GM21447 (cell line): ENCODE measurements around the gene EHD2.

Experiments used
- ATAC-seq: cut with Tn5 transposase; IDR thresholded peaks from one replicate; pipeline ENCODE4 v1.9.1; 2021; ENCODE audit not compliant: unreplicated experiment

Gene EHD2

DNA sequence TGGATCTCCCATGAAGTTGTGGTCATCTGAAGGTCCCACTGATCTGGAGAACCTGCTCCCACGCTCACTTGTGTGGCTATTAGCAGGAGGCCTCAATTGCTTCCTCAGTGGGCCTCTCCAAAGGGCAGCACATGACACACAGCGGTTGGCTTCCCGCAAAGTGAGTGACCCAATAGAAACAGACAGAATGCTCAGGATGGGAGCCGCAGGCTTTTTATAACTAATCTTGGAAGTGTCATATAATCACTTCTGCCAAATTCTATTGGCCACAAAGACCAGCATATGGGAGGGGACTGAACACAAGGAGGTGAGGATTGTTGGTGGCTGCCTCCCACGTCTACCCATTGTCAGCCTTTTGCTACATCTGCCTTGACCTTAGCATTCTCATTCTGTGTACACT, 22.1 kb upstream of the EHD2 start:
- ATAC-seq, result no peak

DNA sequence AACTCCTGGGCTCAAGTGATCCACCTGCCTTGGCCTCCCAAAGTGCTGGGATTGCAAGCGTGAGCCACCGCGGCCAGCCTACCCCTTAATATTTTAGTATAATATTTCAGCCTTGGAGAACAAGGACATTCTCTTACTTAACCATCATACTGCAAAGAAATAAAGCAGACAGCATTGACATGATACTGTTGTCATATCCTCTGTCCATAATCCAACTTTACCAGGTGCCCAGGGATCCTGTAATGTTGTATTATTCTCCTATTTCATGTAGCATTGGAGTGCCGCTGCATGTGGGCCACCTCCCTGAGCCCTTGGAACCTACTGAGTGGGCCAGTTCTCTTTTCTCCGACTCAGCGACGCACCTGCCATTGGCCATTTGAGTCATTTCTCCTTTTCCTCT, 21.4 kb upstream of the EHD2 start:
- no peak for ATAC-seq

DNA sequence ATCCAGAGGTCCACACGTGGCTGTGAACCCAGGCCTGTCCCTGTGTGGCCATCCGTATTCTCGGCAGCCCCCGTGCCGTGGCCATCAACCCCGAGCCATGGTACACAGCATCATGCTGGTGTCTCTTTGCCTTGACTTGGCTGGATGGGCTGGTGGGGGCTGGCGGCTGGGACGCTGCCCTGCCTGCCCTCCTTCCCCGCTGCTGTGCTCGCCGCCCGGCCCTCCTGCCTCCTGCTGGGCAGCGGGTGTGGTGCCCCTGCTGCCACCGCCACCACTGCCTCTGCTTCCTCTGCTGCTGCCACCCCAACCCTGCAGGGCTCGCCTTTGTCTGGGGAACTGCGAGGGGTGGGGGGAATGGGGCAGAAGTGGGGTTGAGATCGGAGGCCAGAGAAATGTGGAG, 19.7 kb upstream of the EHD2 start:
- no peak for ATAC-seq

DNA sequence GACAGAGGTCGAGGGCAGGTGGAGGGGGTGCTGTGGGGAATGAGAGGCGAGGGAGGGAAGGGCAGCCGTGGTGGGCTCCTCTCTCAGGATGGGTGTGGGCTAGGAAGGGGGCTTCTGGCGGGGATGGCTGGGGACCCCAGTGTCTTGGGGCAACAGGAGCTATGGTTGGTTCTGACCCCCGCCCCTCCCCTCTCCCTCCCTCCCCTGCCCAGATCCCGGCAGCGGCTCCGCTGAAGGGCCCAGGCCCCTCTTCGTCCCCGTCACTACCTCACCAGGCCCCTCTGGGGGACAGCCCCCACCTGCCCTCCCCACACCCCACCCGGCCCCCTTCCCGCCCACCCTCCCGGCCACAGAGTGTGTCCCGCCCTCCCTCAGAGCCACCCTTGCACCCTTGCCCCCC, 19.3 kb upstream of the EHD2 start:
- ATAC-seq, result no peak

DNA sequence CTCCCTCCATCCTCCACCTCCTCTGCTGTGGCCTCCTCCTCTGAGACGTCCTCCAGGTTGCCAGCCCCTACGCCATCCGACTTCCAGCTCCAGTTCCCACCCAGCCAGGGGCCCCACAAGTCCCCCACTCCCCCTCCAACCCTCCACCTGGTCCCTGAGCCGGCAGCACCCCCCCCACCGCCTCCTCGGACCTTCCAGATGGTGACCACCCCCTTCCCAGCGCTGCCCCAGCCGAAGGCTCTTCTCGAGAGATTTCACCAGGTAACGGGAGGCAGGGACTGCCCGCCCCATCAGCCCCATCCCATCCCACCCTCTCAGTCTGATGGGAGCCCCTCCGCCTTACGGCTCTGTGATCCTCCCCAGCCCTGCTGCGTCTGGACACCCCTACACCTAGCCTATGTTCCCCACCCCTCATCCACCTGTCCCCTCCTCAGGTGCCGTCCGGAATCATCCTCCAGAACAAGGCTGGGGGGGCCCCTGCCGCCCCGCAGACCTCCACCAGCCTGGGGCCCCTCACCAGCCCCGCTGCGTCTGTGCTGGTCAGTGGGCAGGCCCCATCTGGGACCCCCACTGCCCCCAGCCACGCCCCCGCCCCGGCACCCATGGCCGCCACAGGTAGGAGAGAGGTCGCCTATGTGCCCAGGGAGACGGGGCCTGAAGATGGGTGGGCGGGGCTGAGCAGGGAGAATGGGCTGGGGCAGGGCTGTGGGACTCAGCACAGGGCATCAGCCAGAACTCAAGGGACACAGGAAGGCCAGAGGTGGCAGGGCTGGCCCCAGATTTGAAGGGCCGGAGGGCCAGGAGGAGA, 18.6 kb upstream of the EHD2 start:
- ATAC-seq, result no peak

DNA sequence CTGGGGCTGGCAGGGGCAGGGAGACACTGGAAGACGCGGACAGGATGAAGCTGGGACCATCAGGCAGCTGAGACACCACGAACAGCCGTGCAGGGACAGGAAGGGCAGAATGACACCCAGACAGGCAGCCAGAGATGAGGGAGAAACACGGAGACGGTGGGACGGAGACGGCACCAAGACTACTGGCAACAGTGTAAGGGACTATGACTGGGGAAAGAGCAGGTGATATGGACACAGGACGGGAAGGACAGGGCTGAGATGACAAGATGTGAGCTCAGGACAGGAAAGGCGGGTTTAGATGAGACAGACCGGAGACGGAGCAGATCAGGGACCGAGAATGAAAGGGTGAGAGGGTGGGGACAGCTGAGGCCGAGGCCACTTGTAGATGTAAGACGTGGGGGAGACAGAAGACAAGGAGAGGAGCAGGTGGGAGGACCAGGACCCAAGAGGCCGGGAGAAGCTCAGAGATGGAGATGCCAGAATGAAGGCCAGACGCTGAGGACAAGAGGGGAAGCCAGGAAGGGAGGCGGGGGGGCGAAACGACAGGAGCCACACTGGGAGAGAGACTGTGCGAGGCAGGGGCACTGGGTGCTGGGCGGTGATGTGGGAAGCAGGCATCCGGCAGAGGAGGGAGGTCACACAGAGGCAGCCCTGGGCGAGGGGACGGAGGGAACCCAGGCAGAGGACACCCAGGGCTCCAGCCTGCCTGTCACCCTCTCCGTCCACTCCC, 17.5 kb upstream of the EHD2 start:
- no peak for ATAC-seq

DNA sequence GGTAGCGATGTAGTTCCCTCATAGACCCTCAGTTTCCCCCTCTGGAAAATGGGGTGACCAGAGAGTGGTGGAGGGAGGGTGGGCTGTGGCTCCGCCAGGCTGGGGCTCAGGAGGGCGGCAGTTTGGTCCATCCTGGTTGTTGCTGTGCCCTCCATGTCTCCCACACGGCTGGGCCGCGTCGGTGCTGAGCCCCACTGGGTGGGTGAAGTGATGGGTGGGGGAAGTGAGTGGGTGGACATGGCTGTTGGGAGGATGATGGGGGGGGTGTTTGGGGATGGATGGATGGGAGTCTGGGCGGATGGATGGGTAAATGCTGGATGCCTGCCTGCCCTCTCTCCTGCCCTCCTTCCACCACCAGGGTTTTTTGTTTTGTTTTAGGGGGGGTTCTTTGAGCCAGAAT, 16.6 kb upstream of the EHD2 start:
- ATAC-seq, result no peak

DNA sequence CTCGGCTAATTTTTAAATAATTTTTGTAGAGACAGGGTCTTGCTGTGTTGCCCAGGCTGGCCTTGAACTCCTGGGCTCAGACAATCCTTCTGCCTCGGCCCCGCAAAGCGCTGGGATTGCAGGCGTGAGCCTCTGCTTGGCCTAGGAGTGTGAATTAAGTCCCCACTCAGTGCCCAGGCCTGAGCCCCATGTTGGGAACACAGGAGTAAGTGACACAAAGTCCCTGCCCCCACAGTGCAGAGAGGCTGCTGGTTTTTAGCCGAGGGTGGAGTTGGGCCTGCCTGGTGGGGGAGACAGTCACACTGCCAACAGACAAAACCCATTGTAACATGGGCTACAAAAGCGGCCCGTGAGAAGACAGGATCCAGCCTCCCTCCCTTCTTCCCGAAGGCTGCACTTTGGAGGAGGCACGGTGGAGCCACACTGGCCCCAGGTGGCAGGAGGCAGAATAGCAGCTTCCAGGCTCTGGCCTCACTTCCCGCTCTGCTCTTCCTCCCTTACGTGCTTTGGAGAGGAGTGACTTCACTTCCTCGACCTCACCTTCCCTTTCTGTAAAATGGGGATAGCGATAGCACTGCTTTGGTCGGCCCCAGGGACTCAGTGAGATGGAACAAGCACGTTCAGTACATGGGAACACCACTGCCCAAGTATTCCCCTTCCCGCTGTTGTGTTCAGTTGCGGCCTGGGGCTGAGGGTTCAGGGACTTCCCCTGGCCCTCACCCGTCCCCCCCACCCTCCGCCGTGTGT, 15.2 kb upstream of the EHD2 start:
- ATAC-seq, result no peak

DNA sequence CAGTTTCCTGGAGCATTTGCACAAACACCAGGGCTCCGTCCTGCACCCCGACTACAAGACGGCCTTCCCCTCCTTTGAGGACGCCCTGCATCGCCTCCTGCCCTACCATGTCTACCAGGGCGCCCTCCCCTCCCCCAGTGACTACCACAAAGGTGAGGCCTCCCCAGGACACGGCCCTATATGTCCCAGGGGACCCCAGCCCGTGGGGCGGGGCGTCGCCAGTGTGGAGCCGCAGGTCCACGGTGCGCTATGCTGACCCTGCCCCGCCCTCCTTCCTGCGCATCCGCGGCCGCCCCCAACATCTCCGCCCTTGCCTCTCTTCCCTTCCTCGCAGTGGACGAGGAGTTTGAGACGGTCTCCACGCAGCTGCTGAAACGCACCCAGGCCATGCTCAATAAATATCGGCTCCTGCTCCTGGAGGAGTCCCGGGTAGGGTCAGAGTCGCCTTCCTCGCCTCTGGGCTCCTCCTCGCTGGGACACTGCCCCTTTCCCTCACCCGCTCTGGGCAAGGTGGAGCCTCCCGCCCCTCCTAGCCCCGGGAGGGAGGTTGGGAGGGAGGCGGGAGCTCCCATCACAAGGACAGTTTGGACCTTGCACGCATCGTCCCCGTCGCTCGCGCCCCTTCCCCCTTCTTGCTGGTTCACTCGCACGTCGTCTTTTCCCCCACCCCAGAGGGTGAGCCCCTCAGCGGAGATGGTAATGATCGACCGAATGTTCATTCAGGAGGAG, 14.4 kb upstream of the EHD2 start:
- no peak for ATAC-seq

DNA sequence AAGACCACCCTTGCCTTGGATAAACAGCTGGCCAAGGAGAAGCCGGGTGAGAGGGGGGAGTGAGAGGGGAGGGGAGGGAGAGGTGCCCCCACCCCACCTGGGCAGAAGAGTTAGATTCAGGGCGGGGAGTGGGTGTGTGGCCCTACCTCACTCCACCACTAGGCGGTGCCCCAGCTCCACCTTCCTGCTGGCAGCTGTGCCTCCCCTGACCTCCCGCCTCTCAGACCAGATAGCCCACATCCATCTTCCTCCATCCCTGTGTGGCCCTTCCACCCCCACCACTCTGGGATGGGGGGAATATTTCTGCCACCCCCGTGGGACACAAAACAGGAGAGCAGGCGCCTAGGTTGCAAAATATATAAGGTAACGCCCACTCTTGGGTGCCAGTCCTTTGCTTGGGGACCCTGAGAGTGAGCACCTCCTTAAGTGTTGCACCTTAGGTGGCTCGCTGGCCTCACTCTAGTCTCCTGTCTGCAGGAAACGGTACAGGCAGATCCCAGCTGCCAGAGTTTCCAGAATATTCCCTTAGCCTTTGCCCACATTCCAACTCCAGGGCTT, 13.8 kb upstream of the EHD2 start:
- no peak for ATAC-seq

DNA sequence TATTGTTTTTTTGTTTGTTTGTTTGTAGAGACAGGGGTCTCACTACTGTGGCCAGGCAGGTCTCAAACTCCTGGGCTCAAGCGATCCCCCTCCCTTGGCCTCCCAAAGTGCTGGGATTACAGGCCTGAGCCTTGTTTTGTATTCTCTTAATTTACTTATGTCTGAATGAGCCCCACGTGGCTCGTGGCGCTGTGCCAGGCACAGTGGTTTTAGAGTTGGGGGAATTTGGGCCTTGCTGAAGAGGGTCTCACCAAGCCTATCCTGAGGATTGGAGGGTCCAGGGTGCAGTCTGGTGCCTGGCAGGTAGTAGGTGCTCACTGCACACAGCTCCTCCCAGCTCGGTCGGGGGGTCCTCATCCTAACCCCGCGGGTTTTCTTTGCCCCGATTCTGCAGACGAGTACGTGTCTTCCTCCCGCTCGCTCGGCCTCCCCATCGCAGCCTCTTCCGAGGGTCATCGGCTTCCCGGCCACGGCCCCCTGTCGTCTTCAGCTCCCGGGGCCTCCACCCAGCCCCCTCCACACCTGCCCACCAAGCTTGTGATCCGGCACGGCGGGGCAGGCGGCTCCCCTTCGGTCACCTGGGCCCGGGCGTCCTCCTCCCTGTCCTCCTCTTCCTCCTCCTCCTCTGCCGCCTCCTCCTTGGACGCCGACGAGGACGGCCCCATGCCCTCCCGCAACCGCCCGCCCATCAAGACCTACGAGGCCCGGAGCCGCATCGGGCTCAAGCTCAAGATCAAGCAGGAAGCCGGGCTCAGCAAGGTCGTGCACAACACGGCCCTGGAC, 12.1 kb upstream of the EHD2 start:
- no peak for ATAC-seq

DNA sequence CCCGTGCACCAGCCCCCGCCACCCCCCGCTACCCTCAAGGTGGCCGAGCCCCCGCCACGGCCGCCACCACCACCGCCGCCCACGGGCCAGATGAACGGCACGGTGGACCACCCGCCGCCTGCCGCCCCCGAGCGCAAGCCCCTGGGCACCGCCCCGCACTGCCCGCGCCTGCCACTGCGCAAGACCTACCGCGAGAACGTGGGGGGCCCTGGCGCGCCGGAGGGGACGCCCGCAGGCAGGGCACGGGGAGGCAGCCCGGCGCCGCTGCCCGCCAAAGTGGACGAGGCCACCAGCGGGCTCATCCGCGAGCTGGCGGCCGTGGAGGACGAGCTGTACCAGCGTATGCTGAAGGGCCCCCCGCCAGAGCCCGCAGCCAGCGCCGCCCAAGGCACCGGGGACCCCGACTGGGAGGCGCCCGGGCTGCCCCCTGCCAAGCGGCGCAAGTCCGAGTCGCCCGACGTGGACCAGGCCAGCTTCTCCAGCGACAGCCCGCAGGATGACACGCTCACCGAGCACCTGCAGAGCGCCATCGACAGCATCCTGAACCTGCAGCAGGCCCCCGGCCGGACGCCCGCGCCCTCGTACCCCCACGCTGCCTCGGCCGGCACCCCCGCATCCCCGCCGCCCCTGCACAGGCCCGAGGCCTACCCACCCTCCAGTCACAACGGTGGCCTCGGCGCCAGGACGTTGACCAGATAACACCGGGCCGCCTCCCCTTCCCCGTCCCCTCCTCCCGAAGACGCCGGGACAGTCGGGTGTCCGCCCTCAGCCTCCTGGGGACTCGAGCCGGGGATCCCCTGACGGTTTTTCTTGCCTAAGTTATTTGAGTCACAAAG, 11.3 kb upstream of the EHD2 start:
- ATAC-seq, result no peak

DNA sequence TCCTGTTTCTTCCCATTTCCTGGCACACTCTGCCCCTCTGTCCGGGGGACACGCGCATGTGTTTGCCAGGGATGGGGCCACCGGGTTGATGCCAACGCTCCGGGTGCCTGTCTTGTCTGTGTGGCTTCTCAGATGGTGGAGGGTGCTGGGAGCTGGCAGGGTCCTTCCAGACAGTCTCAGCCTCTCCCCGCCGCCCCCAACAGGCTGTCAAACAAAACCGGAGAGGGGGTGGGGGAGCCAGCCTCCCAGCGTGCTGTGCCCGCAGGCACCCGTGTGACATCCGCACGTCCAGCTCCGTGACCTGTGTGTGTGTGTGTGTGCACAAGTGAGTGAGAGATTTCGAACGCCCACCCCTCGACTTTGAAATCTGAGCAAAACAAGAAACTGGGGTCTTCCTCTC, 10.6 kb upstream of the EHD2 start:
- ATAC-seq, result no peak

DNA sequence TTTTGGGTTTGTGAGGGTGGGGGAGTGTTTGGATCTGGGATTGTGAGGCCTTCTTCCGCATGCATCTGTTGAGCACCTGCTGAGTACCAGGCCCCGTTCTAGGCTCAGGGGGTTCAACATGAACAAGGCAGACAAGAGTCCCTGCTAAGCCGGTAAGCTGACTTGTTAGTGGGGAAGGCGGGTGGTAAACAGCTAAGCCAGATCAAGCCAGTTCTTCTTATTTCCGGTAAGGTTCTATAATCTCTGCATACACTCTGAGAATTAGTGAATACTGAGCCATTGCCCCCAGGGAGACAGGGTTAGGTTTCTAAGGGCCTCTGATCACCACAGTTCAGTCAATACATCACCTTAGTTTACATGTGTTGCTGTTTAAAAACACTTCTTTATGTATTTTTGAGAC, 9.9 kb upstream of the EHD2 start:
- ATAC-seq, result no peak

DNA sequence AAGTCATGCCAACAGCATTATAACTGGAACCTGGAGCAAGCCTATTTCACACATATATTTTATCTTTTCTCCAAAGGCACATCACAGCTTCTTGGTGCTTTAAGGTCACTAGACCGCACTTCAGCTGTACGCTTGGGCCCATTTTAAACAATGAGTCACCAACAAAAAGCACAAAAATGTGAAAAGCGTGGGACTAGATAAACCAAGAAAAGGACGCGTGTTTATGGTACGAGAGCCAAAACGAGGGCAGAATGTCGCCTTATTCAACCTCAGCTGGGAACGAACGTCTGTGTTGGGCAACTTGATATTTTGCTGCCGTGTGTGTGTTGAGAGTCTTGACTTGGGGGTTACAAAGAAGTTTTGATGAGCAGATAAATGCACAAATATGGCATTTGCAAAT, 9.2 kb upstream of the EHD2 start:
- ATAC-seq, result no peak

DNA sequence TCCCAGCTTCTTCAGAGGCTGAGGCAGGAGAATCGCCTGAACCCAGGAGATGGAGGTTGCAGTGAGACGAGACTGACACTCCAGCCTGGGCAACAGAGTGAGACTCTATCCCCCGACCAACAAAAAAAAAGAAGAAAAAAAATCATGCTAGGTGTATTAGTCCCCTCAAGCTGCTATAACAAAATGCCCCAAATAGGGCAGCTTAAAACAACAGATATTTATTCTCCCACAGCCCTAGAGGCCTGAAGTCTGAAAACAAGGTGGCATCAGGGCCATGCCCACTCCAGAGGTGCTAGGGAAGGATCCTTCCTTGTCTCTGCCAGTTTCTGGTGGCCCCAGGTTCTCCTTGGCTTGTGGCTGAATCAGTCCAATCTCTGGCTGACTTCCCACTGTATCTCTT, 8.6 kb upstream of the EHD2 start:
- no peak for ATAC-seq

DNA sequence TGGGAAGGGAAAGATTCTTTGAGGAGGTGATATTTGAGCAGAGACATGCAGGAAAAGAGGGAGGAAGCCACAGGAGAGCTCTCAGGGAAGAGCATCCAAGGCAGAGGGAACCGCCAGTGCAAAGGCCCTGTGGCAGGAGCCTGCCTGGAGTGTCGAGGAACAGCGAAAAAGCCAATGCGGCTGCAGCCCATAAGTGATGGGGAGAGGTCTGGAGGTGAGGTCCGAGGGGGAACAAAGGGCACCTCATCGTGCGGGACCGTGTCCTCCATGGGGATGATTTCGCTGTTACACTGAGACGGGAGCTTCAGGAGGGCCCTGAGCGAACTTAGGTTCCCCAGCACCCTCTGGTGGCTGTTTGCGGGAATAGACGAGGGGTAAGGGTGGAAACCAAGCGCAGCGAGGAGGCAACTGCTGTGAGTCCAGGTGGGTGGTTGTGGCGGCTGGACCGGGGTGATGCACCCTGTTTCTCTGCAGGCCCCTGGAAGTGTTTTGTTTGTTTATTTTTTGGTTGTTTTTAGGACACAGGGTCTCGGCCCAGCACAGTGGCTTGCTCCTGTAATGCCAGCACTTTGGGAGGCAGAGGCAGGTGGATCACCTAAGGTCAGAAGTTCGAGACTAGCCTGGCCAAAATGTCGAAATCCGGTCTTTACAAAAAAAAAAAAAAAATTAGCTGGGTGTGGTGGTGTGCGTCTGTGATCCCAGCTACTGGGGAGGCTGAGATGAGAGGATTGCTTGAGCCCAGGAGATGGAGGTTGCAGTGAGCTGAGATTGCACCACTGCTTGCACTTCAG, 5.9 kb upstream of the EHD2 start:
- no peak for ATAC-seq

DNA sequence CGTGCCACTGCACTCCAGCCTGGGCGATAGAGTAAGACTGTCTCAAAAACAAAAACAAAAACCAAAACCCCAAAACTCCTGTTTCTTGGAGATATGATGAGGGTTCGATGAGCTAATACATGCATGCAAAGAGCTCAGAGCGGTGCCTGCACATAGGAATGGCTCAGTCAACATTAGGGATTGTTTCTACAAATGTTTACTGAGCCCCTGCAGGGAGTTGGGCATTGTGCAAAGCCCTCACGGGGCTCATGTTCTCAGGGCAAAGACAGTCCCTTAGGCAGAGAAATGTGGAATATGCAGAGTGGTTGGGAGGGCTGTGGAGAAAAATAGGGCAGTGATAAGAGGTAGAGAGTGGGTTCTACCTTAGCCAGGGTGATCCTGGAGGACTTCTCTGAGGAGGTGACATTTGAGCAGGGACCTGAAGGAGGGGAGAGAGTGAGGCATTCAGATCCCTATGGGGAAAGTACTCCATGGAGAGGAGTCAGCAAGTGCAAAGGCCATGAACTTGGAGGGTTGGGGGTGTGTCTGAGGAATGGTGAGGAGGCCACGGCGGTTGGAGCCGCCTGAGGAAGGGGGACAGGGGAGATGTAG, 1.5 kb upstream of the EHD2 start:
- no peak for ATAC-seq
